ENCODE data around the gene ELMO1.

ELMO1 gene

GRCh38 chr7:36943591-36944435 is 504.9 kb downstream of the ELMO1 start:
- no peak for DNase-seq (ENCODE audit: low read depth)

GRCh38 chr7:36942955-36943354 is 505.7 kb downstream of the ELMO1 start:
- no peak for DNase-seq (ENCODE audit: low read depth)

- no peak for DNase-seq (ENCODE audit: low read depth)
Observed at GRCh38 chr7:36942541-36942940, 506.1 kb downstream of the ELMO1 start.

GRCh38 chr7:36942025-36942424 is 506.6 kb downstream of the ELMO1 start:
- no peak for DNase-seq (ENCODE audit: low read depth)

- DNase-seq (ENCODE audit: low read depth) = no peak
Observed at GRCh38 chr7:36941359-36941758, 507.3 kb downstream of the ELMO1 start.

GRCh38 chr7:36939816-36940215 is 508.8 kb downstream of the ELMO1 start:
- DNase-seq (ENCODE audit: low read depth) = no peak

GRCh38 chr7:36937754-36938563 is 510.7 kb downstream of the ELMO1 start:
- no peak for DNase-seq (ENCODE audit: low read depth)

GRCh38 chr7:36931892-36932291 is 516.8 kb downstream of the ELMO1 start:
- no peak for DNase-seq (ENCODE audit: low read depth)

GRCh38 chr7:36929791-36930190 is 518.9 kb downstream of the ELMO1 start:
- no peak for DNase-seq (ENCODE audit: low read depth)

- no peak for DNase-seq (ENCODE audit: low read depth)
Observed at GRCh38 chr7:36928718-36929117, 519.9 kb downstream of the ELMO1 start.

GRCh38 chr7:36928311-36928710 is 520.4 kb downstream of the ELMO1 start:
- no peak for DNase-seq (ENCODE audit: low read depth)

- DNase-seq (ENCODE audit: low read depth) = no peak
Observed at GRCh38 chr7:36925691-36926090, 523.0 kb downstream of the ELMO1 start.

- DNase-seq (ENCODE audit: low read depth) = no peak
Observed at GRCh38 chr7:36925207-36925606, 523.5 kb downstream of the ELMO1 start.

GRCh38 chr7:36923943-36924436 is 524.7 kb downstream of the ELMO1 start:
- DNase-seq (ENCODE audit: low read depth) = no peak

GRCh38 chr7:36923185-36923584 is 525.5 kb downstream of the ELMO1 start:
- DNase-seq (ENCODE audit: low read depth) = no peak

GRCh38 chr7:36920433-36920832 is 528.2 kb downstream of the ELMO1 start:
- DNase-seq (ENCODE audit: low read depth) = no peak

GRCh38 chr7:36919738-36920137 is 528.9 kb downstream of the ELMO1 start:
- no peak for DNase-seq (ENCODE audit: low read depth)

- DNase-seq (ENCODE audit: low read depth) = no peak
Observed at GRCh38 chr7:36918591-36918990, 530.1 kb downstream of the ELMO1 start.

GRCh38 chr7:36916619-36917018 is 532.0 kb downstream of the ELMO1 start:
- DNase-seq (ENCODE audit: low read depth) = no peak

GRCh38 chr7:36916116-36916515 is 532.5 kb downstream of the ELMO1 start:
- DNase-seq (ENCODE audit: low read depth) = no peak

GRCh38 chr7:36911788-36912187 is 536.9 kb downstream of the ELMO1 start:
- DNase-seq (ENCODE audit: low read depth) = no peak

- DNase-seq (ENCODE audit: low read depth) = no peak
Observed at GRCh38 chr7:36910859-36911258, 537.8 kb downstream of the ELMO1 start.

- no peak for DNase-seq (ENCODE audit: low read depth)
Observed at GRCh38 chr7:36910401-36910800, 538.3 kb downstream of the ELMO1 start.

Measured in stimulated activated CD8-positive, alpha-beta memory T cell treated with anti-CD3 and anti-CD28 coated beads, Interleukin-12 subunit alpha, Interleukin-12 subunit beta, amount 100 ng/mL, for 1 hour (primary cell).